ENCODE data around the gene SPO11.

The SPO11 gene

DNA sequence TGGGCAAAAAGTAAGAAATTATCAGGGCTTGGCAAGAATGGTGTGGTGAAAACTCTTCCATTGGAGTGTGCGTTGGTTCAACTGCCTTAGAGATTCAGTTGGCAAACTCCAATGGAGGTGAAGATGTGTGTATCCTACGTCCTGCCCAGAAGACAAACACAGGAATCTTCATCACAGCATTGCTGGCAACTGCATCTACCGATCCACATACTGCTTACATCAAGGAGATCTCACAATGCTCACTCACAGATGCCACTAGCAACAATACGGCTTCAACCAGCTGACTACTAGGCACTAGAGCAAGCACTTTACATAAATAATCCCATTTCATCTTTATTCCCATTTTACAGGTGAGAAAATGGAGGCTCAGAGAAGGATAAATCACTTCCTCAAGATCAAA is 10.0 kb upstream of the SPO11 start:
- Histone ChIP-seq H3K27ac (replicated peaks) (no peak overlapping the region), H3K27me3 (ENCODE audit: insufficient read depth, poor library complexity, severe bottlenecking) (no peaks in the 10 kb centered on the region), H3K4me3 (replicated peaks; ENCODE audit: insufficient read depth, low read length) (no peak overlapping the region)
- TF ChIP-seq SPI1 (IDR thresholded peaks at IDR 0.05; ENCODE audit: borderline replicate concordance, low read depth) = no peak
- no peak for TF ChIP-seq GABPA (IDR thresholded peaks at IDR 0.05; ENCODE audit: low read depth)
- TF ChIP-seq, protein P1, sequence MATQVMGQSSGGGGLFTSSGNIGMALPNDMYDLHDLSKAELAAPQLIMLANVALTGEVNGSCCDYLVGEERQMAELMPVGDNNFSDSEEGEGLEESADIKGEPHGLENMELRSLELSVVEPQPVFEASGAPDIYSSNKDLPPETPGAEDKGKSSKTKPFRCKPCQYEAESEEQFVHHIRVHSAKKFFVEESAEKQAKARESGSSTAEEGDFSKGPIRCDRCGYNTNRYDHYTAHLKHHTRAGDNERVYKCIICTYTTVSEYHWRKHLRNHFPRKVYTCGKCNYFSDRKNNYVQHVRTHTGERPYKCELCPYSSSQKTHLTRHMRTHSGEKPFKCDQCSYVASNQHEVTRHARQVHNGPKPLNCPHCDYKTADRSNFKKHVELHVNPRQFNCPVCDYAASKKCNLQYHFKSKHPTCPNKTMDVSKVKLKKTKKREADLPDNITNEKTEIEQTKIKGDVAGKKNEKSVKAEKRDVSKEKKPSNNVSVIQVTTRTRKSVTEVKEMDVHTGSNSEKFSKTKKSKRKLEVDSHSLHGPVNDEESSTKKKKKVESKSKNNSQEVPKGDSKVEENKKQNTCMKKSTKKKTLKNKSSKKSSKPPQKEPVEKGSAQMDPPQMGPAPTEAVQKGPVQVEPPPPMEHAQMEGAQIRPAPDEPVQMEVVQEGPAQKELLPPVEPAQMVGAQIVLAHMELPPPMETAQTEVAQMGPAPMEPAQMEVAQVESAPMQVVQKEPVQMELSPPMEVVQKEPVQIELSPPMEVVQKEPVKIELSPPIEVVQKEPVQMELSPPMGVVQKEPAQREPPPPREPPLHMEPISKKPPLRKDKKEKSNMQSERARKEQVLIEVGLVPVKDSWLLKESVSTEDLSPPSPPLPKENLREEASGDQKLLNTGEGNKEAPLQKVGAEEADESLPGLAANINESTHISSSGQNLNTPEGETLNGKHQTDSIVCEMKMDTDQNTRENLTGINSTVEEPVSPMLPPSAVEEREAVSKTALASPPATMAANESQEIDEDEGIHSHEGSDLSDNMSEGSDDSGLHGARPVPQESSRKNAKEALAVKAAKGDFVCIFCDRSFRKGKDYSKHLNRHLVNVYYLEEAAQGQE (IDR thresholded peaks at IDR 0.05; ENCODE audit: insufficient replicate concordance, low read depth) = no peak
- TF ChIP-seq, protein P2, sequence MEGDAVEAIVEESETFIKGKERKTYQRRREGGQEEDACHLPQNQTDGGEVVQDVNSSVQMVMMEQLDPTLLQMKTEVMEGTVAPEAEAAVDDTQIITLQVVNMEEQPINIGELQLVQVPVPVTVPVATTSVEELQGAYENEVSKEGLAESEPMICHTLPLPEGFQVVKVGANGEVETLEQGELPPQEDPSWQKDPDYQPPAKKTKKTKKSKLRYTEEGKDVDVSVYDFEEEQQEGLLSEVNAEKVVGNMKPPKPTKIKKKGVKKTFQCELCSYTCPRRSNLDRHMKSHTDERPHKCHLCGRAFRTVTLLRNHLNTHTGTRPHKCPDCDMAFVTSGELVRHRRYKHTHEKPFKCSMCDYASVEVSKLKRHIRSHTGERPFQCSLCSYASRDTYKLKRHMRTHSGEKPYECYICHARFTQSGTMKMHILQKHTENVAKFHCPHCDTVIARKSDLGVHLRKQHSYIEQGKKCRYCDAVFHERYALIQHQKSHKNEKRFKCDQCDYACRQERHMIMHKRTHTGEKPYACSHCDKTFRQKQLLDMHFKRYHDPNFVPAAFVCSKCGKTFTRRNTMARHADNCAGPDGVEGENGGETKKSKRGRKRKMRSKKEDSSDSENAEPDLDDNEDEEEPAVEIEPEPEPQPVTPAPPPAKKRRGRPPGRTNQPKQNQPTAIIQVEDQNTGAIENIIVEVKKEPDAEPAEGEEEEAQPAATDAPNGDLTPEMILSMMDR (IDR thresholded peaks at IDR 0.05; ENCODE audit: insufficient read depth, low read length) = no peak
- TF ChIP-seq POLR2AphosphoS5 (IDR thresholded peaks at IDR 0.05; ENCODE audit: low read depth) = no peak
- no peak for DNase-seq (ENCODE audit: low read depth in 1 of 2, low spot score in 1 of 2)

DNA sequence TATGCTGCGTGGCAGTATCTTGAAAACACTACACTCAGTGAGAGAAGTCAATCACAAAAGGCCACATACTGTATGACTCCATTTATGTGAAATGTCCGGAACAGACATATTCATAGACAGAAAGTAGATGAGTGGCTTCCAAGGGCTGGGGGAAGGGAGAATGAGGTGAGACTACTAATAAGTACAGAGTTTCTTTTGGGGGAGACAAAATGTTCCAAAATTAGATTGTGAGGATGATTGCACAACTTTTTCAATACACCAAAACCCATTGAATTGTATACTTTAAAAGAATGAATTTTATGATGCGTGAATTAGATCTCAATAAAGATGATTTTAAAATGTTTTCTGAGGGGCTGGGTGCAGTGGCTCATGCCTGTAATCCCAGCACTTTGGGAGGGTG is 9.2 kb upstream of the SPO11 start:
- H3K27me3 ChIP-seq (ENCODE audit: insufficient read depth, poor library complexity, severe bottlenecking) = peaks cover 3% of the 10 kb centered on the region
- TF ChIP-seq, protein P1 (IDR thresholded peaks at IDR 0.05; ENCODE audit: insufficient replicate concordance, low read depth) = no peak
- TF ChIP-seq POLR2AphosphoS5 (IDR thresholded peaks at IDR 0.05; ENCODE audit: low read depth) (no peak), GABPA (IDR thresholded peaks at IDR 0.05; ENCODE audit: low read depth) (no peak), SPI1 (IDR thresholded peaks at IDR 0.05; ENCODE audit: borderline replicate concordance, low read depth) (no peak)
- TF ChIP-seq, protein P2 (IDR thresholded peaks at IDR 0.05; ENCODE audit: insufficient read depth, low read length) = no peak
- DNase-seq (ENCODE audit: low read depth in 1 of 2, low spot score in 1 of 2) = no peak
- no peak overlapping the region for H3K27ac ChIP-seq (replicated peaks)
- H3K4me3 ChIP-seq (replicated peaks; ENCODE audit: insufficient read depth, low read length) = no peak overlapping the region

DNA sequence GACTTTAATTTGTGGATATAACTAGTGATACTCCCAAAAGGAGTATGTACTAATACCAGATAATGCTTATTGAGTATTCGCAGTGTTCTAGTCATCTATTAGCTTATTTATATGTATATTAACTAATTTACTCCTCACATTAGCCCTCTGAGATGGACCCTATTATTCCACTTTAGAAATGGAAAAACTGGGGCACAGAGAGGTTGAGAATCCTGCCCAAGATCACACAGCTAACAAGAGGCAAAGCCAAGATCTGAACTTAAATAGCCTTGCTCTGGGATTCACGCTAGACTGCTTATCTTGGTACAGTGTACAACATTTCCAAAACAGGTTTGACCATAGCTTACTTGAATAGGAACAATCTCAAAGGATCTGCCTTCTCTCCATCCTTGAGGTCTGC is 8.5 kb upstream of the SPO11 start:
- DNase-seq (ENCODE audit: low read depth in 1 of 2, low spot score in 1 of 2) = no peak
- no peak overlapping the region for H3K4me3 ChIP-seq (replicated peaks; ENCODE audit: insufficient read depth, low read length)
- TF ChIP-seq SPI1 (IDR thresholded peaks at IDR 0.05; ENCODE audit: borderline replicate concordance, low read depth) (no peak), GABPA (IDR thresholded peaks at IDR 0.05; ENCODE audit: low read depth) (no peak), POLR2AphosphoS5 (IDR thresholded peaks at IDR 0.05; ENCODE audit: low read depth) (no peak)
- TF ChIP-seq, protein P2 (IDR thresholded peaks at IDR 0.05; ENCODE audit: insufficient read depth, low read length) = no peak
- TF ChIP-seq, protein P1 (IDR thresholded peaks at IDR 0.05; ENCODE audit: insufficient replicate concordance, low read depth) = no peak
- peaks cover 5% of the 10 kb centered on the region for H3K27me3 ChIP-seq (ENCODE audit: insufficient read depth, poor library complexity, severe bottlenecking)
- H3K27ac ChIP-seq (replicated peaks) = no peak overlapping the region

All from HL-60 (cell line).